Midbrain (tissue), 1 donor: ENCODE measurements around the gene OSBP.
"Not testable (repeated sequence)": the region's sequence is repeated elsewhere in the genome, so short reads cannot be mapped to it uniquely, and the experiment has no call there.

Experiments
- DNase-seq: peaks from one replicate; lab custom pipeline; 2025; lab: John Stamatoyannopoulos, UW

The OSBP gene

GRCh38 chr11:59615637-59616395, at the start of gene OSBP:
TSS of gene OSBP (minus strand) at chr11:59615774. CDS start at chr11:59615664, 110 bp downstream.
- DNase-seq: peak; percentile 100

GRCh38 chr11:59660621-59661020, 45.0 kb upstream of the OSBP start:
- no peak for DNase-seq

- DNase-seq: no peak
These were observed 44.4 kb upstream of the OSBP start for GRCh38 chr11:59659981-59660380.

GRCh38 chr11:59658036-59658435, 42.5 kb upstream of the OSBP start:
- DNase-seq: no peak

GRCh38 chr11:59654893-59655292, 39.3 kb upstream of the OSBP start:
- DNase-seq: no peak

GRCh38 chr11:59647245-59647980, 31.8 kb upstream of the OSBP start:
- no peak for DNase-seq

GRCh38 chr11:59644528-59644927, 29.0 kb upstream of the OSBP start:
- DNase-seq: no peak

GRCh38 chr11:59643390-59643789, 27.8 kb upstream of the OSBP start:
- DNase-seq: no peak

GRCh38 chr11:59641156-59641555, 25.6 kb upstream of the OSBP start:
- no peak for DNase-seq

GRCh38 chr11:59630493-59630892, 14.9 kb upstream of the OSBP start:
- DNase-seq: no peak

GRCh38 chr11:59629996-59630395, 14.4 kb upstream of the OSBP start:
- DNase-seq: no peak

GRCh38 chr11:59626969-59627368, 11.4 kb upstream of the OSBP start:
- DNase-seq: not testable (repeated sequence)

- DNase-seq: no peak
These were observed 10.1 kb upstream of the OSBP start for GRCh38 chr11:59625703-59626102.

- no peak for DNase-seq
These were observed 2.3 kb upstream of the OSBP start for GRCh38 chr11:59617876-59618275.

- no peak for DNase-seq
These were observed 915 bp upstream of the OSBP start for GRCh38 chr11:59616396-59616982.

GRCh38 chr11:59615120-59615636, 396 bp downstream of the OSBP start:
- peak; percentile 3 for DNase-seq

GRCh38 chr11:59614277-59615119, 1.1 kb downstream of the OSBP start:
- DNase-seq: no peak

- no peak for DNase-seq
These were observed 3.7 kb downstream of the OSBP start for GRCh38 chr11:59611570-59612565.

GRCh38 chr11:59610289-59610688, 5.3 kb downstream of the OSBP start:
- DNase-seq: no peak

- DNase-seq: no peak
These were observed 7.7 kb downstream of the OSBP start for GRCh38 chr11:59607703-59608454.
